Breast epithelium (tissue), 4 donors: ENCODE data around the gene PPARD. TPM values are rescaled to one million over a fixed set of nuclear protein-coding genes. Genes with fewer than 3 reads are reported as not detected.
A peak's percentile ranks its signal among the peaks of the same experiment; 100 is the strongest.

ENCODE experiments used
- DNase-seq, 2 donors: peaks; one replicate each; pipeline ENCODE4 v3.0.0-alpha.2; 2019; ENCODE audit warnings: low spot score in 2 of 2
- H3K27ac ChIP-seq, 2 donors: fragments of 200-600 bp; sonication (generic) in 1 of 2; one replicate each; pipeline ENCODE4 v1.5.1; 2016 to 2019; ENCODE audit warnings: mild to moderate bottlenecking in 1 of 2
- H3K27me3 ChIP-seq, 2 donors: fragments of 200-600 bp; sonication (generic) in 1 of 2; one replicate each; pipeline versions ENCODE4 v1.5.1 to v1.6.0; 2017 to 2019; ENCODE audit warnings: control low read depth in 1 of 2, mild to moderate bottlenecking in 1 of 2
- H3K36me3 ChIP-seq: fragments of 200-600 bp; one replicate; pipeline ENCODE4 v1.5.1; 2019
- H3K4me1 ChIP-seq, 2 donors: fragments of 200-600 bp; sonication (generic); one replicate each; pipeline ENCODE4 v1.5.1; 2016 to 2019; ENCODE audit warnings: control low read depth in 1 of 2
- H3K4me3 ChIP-seq, 3 donors: fragments of 200-600 bp; sonication (generic); 1 replicate in 2 of 3; 2 replicates in 1 of 3; pipeline ENCODE4 v1.5.1; 2016 to 2019; ENCODE audit warnings: mild to moderate bottlenecking in 3 of 3, moderate library complexity in 2 of 3
- H3K9me3 ChIP-seq, 2 donors: fragments of 200-600 bp; sonication (generic) in 1 of 2; one replicate each; pipeline ENCODE4 v1.5.1; 2016 to 2019; ENCODE audit warnings: control low read depth in 1 of 2
- CTCF ChIP-seq, 3 donors: fragments of 450-650 bp; IDR thresholded peaks; one replicate each; pipeline ENCODE4 v1.5.1; 2016 to 2017; ENCODE audit warnings: antibody characterized with exemption in 3 of 3, mild to moderate bottlenecking in 3 of 3, moderate library complexity in 3 of 3
- POLR2A ChIP-seq: fragments of 450-650 bp; IDR thresholded peaks from one replicate; pipeline ENCODE4 v1.6.1; 2016; ENCODE audit warnings: antibody characterized with exemption, mild to moderate bottlenecking, moderate library complexity
- POLR2AphosphoS5 ChIP-seq, 3 donors: sonication (generic); formaldehyde crosslinking; IDR thresholded peaks; one replicate each; pipeline ENCODE4 v1.6.1; 2017; ENCODE audit warnings: antibody characterized with exemption in 3 of 3
- intact Hi-C: fragments of 100-400 bp; cut with DNase I; formaldehyde crosslinking; loops from one replicate; pipeline ENCODE4 v1.15.1; 2023; ENCODE audit warnings: low total_unique reads
- total RNA-seq, 3 donors: library from RNA; depleted of rRNA; stranded (reverse); fragments of >200 nt; gene quantifications; one replicate each; pipeline ENCODE4 v1.1.0, GENCODE V29; 2016

Gene PPARD
- total RNA-seq, 3 donors from 2014 or later: 7.2 to 11.1 (median 10.7) TPM

GRCh38 chr6:35366204-35366596 lies 23.8 kb downstream of the PPARD start:
- H3K4me1 ChIP-seq: peaks cover 0 to 7% of the 10 kb centered on the region in 2 donors
- H3K27me3 ChIP-seq: no peaks in the 10 kb centered on the region
- DNase-seq: no peak
- no peak overlapping the region for H3K4me3 ChIP-seq
- TF ChIP-seq POLR2A: no peak
- no peak for TF ChIP-seq POLR2AphosphoS5 (IDR thresholded peaks at IDR 0.05)
- no peak for TF ChIP-seq CTCF (IDR thresholded peaks at IDR 0.05)
- no peaks in the 10 kb centered on the region for H3K9me3 ChIP-seq
- intact Hi-C loops: no loop called here
- H3K36me3 ChIP-seq: no peaks in the 10 kb centered on the region
- H3K27ac ChIP-seq: no peak overlapping the region

GRCh38 chr6:35367646-35368037 lies 25.3 kb downstream of the PPARD start:
- DNase-seq: no peak
- TF ChIP-seq CTCF (IDR thresholded peaks at IDR 0.05) (no peak), POLR2AphosphoS5 (IDR thresholded peaks at IDR 0.05) (no peak), POLR2A (no peak)
- Histone ChIP-seq H3K9me3 (no peaks in the 10 kb centered on the region), H3K27me3 (no peaks in the 10 kb centered on the region), H3K4me3 (no peak overlapping the region), H3K4me1 (peaks cover 0 to 7% of the 10 kb centered on the region in 2 donors), H3K36me3 (no peaks in the 10 kb centered on the region), H3K27ac (no peak overlapping the region)
- intact Hi-C loops: no loop called here

- no peaks in the 10 kb centered on the region for H3K36me3 ChIP-seq
- no peak overlapping the region for H3K27ac ChIP-seq
- H3K27me3 ChIP-seq: no peaks in the 10 kb centered on the region
- TF ChIP-seq POLR2AphosphoS5 (IDR thresholded peaks at IDR 0.05) (no peak), POLR2A (no peak), CTCF (IDR thresholded peaks at IDR 0.05) (no peak)
- H3K4me3 ChIP-seq: no peak overlapping the region
- no peak for DNase-seq
- intact Hi-C loops: no loop called here
- H3K9me3 ChIP-seq: no peaks in the 10 kb centered on the region
- peaks cover 0 to 7% of the 10 kb centered on the region in 2 donors for H3K4me1 ChIP-seq
These were observed 25.9 kb downstream of the PPARD start for GRCh38 chr6:35368038-35368887.

- intact Hi-C loops: no loop called here
- DNase-seq: peak in 1 of 2 donors; percentile 44
- Histone ChIP-seq H3K27ac (peak overlapping the region in 1 of 2 donors; percentile 8), H3K36me3 (no peaks in the 10 kb centered on the region), H3K4me3 (no peak overlapping the region), H3K27me3 (no peaks in the 10 kb centered on the region), H3K4me1 (peaks cover 0 to 7% of the 10 kb centered on the region in 2 donors), H3K9me3 (no peaks in the 10 kb centered on the region)
- no peak for TF ChIP-seq POLR2A
- TF ChIP-seq CTCF (IDR thresholded peaks at IDR 0.05): no peak
- no peak for TF ChIP-seq POLR2AphosphoS5 (IDR thresholded peaks at IDR 0.05)
These were observed 27.9 kb downstream of the PPARD start for GRCh38 chr6:35370124-35370741.
